Brain pericyte (primary cell): ENCODE results near the gene HCK.
"Not testable (repeated sequence)": the region's sequence is repeated elsewhere in the genome, so short reads cannot be mapped to it uniquely, and the experiment has no call there.

Experiments used
- DNase-seq: peaks from one replicate; pipeline ENCODE4 v3.0.0-alpha.2; 2012; ENCODE audit warnings: low read depth, low spot score

Gene HCK

DNA sequence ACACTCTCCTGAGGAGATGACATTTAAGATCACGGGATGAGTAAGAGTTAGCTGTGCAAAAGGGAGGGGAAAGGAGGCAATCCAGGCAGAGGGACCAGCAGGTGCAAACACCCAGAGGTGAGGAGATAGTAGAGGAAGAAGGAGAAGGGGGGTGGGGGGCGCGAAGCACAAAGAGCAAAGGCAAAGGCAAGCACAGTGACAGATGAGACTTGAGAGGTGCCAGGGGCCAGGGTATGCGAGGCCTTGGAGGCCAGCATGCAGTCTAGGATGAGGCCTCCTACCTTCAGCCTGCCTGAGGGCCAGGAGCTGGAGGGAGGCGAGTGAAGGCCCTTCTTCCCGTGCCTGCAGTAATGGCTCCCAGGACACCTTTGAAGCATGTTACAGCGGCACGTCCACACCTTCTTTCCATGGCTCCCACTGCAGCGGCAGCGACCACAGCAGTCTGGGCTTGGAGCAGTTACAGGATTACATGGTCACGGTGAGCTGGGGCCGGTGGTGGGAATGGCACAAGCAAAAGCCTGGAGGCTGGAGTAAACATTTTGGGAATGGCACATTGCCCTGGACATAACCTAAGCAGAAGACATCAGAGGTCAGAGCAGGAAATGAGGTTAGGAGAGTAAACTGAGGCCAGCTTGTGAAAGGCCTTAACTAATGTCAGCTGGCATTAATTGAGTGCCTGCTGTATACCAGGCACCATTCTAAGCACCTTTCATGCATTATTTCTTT lies 23.2 kb upstream of the HCK start:
- DNase-seq, result no peak

GRCh38 chr20:32029561-32029960 lies 22.5 kb upstream of the HCK start:
- no peak for DNase-seq

DNA sequence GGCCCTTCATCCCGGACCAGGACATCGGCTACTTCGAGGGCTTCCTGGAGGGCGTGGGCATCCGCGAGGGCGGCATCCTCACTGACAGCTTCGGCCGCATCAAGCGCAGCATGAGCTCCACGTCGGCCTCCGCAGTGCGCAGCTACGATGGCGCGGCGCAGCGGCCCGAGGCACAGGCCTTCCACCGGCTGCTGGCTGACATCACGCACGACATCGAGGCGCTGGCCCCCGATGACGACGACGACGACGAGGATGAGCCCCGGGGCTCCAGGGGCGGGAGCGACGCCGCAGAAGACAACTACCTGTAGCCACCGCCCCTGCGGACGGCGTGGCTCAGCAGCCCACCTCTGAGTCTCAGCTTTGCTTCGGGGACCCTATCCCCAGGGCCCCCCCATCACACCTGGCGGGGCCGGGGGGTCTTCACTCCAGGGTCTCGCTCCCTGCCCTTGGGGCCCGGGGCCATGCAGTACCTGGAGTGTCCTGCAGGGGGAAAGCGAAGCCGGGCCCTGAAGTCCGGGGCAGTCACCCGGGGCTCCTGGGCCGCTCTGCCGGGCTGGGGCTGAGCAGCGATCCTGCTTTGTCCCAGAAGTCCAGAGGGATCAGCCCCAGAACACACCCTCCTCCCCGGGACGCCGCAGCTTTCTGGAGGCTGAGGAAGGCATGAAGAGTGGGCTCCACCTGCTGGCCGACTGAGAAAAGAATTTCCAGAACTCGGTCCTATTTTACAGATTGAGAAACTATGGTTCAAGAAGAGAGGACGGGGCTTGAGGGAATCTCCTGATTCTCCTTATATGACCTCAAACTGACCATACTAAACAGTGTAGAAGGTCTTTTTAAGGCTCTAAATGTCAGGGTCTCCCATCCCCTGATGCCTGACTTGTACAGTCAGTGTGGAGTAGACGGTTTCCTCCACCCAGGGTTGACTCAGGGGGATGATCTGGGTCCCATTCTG lies 20.8 kb upstream of the HCK start:
- peak; percentile 7 for DNase-seq

DNA sequence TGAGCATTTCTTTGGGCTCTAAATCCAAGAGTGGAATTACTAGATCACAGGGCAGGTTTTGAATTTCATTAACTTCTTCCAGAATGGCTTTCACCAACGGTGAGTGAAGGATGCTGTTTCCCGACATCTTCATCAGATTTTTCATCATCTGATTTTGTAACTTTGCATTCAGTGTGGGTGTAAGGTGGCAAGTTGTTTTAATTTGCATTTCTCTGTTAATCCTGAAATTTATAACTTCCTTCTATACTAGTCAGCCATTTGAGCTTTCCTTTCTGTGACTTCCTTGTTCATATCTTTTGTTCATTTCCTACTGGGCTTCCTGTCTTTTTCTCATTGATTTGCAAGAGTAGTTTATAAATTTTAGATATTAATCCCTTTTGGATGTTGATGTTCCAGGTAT lies 18.7 kb upstream of the HCK start:
- no peak for DNase-seq

DNA sequence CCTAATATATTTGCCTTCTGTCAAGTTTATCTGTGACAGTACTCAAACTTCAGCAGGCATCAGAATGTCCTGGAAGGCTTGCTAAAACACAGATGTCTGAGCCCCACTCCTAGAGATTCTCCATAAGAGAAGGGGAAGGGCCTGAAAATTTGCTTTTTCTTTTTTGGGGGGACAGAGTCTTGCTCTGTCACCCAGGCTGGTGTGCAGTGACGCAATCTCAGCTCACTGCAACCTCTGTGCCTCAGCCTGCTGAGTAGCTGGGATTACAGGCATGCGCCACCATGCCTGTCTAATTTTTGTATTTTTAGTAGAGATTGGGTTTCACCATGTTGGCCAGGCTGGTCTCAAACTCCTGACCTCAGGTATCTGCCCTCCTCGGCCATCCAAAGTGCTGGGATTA lies 18.3 kb upstream of the HCK start:
- DNase-seq, result not testable (repeated sequence)

- no peak for DNase-seq
Observed at GRCh38 chr20:32034581-32035425, 17.2 kb upstream of the HCK start.

DNA sequence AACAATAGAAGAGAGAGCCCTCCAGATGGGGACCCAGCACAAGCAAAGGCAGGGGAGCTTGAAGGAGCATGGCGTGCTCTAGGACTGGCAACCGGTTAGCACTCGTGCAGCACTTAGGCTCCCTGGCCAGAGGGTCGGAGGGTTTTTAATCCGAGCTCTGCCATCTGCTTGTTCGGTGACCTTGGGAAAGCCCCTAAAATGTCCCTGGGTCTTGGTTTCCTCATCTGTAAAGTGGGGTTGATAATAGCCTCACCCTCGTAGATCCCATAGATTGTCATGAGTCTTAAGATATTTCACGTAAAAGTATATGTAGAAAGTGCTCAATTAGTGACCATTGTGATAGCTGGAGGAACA lies 16.6 kb upstream of the HCK start:
- DNase-seq, result no peak

DNA sequence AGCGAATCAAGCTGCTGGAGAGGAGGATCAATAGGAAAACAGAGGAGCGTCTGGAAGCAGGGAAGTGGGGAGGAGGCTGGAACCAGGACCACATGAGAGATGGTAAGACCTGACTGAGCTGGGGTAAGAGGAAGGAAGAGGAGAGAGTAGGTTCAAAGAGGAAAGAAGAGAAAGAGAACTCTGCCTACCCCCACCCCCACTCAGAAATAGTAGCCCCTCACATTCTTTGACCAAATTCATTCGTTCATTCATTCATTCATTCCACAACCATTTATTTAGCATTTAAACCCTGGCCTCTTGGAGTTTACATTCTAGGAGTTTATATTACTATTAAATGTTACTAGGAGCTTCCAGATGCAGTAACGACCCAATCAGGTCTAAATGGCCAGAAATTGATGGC lies 15.8 kb upstream of the HCK start:
- DNase-seq, result no peak

DNA sequence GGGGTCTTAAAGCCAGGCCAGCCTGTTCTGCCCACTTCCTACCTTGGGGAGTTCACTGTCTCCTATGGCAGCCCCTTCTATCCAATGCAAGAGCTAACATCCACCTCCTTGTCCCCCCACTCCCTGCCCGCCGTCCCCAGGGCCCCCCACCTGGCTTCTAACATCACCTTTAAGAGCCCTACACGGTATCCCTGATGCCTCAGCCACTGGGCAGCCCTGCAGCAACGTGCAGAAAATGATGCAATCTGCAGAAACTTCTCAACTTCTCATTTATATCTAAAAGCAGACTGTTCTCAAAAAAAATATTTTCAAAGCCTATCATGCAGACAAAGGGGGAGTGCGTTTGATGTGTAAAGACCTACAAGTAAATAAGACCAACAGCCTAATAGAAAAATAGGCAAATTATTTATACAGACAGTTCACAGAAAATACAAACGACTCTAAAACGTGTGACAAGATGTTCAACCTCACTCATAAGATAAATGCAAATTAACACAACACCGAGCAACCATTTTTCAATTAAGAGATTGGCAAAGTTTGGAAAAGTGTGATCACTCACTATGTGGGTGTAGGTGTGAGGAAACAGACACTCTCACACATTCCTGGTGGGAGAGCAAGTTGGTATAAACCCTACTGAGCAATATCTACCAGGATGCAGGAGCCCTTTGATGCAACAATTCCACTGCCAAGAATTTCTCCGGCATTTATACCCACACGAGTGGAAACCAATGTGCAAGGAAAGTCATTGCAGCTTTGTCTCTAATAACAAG lies 15.1 kb upstream of the HCK start:
- DNase-seq, result no peak

DNA sequence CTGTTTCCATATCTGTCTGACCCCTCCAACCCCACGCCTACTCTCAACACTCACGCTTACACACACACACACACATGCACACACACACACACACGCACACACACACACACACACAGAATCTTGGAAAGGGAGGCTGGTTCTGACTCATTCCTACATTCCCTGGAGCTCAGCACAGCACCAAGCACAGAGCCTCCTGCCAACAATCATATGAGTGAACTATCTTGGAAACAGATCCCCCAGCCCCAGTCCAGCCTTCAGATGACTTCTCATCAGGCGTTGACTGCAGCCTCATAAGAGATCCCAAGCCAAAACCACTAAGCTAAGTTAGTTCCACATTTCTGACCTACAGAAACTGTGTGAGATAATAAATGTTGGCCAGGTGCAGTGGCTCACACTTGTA lies 14.1 kb upstream of the HCK start:
- DNase-seq, result no peak

GRCh38 chr20:32040142-32040953 lies 11.7 kb upstream of the HCK start:
- DNase-seq, result no peak

GRCh38 chr20:32045999-32046398 lies 6.0 kb upstream of the HCK start:
- DNase-seq, result no peak

DNA sequence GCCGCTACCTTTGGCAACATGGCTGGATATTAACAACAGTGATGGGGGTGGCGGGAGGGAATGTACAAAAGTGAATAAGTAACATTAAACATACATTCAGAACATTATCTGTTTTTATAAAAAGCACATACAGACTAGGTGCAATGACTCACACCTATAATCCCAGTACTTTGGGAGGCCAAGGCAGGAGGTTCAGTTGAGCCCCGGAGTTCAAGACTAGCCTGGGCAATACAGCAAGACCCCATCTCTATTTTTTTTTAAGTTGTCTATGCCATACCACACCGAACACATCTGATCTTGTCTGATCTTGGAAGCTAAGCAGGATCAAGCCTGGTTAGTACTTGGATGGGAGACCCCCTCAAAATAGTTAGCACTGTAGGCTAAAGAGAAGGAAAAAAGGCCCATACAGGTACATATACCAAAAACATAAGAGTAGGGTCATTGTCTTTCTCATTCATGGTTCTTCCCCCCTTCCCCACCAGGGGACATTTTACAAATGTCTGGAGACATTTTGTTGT lies 1.7 kb upstream of the HCK start:
- no peak for DNase-seq

- no peak for DNase-seq
Observed at GRCh38 chr20:32050851-32051556, 1.0 kb upstream of the HCK start.

GRCh38 chr20:32051720-32052089 lies 337 bp upstream of the HCK start:
- DNase-seq, result no peak

DNA sequence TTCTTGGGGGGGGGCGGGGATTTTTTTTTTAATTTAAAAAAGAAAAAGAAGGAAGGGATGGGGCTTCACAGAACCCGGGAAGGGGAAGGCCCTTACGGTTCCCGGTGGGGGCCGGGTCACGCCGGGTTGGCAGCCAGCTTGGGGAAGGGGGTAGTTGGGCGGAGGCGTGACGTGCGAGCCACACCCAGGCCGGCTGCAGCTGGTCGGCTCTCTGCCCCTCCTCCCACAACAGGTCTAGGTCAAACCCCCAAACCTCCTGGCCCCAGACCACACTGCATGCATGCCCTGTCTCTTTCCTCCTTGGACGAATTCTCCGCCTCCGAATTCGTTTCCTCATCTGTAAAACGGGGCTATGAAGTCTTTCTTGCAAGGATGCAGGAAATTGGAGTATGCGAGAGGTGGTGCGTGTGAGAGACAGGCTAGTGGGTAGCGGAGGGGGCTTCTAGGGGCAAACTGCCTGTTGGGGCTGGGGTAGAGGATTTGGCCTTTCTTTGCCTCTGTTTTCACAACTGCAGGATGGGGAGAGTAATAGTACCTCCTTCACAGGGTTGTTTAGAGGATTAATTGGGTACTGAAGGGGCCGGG lies 828 bp downstream of the HCK start:
- DNase-seq, result no peak

- DNase-seq, result no peak
Observed at GRCh38 chr20:32053648-32054047, 1.6 kb downstream of the HCK start.

GRCh38 chr20:32056708-32057483 lies 4.9 kb downstream of the HCK start:
- no peak for DNase-seq
